Left lung (tissue), 10 donors: Measurements from ENCODE around the gene PLXNB2. TPM values are rescaled to one million over a fixed set of nuclear protein-coding genes. Genes with fewer than 3 reads are reported as not detected.

Experiments used
- ATAC-seq: fragments of 200-7000 bp; cut with Tn5 transposase; one replicate; pipeline ENCODE4 v1.9.1; 2020; ENCODE audit warnings: moderate library complexity
- DNase-seq, 4 donors: peaks; one replicate each; pipeline ENCODE4 v3.0.0-alpha.2; 2013 to 2020
- H3K27ac ChIP-seq, 2 donors: fragments of 200-600 bp; sonication (generic) in 1 of 2; one replicate each; pipeline versions ENCODE4 v1.5.0 to v1.8.0; 2020 to 2021
- H3K27me3 ChIP-seq, 2 donors: fragments of 200-600 bp; sonication (generic) in 1 of 2; one replicate each; pipeline versions ENCODE4 v1.5.0 to v1.8.0; 2020 to 2021
- H3K36me3 ChIP-seq, 2 donors: fragments of 200-600 bp; sonication (generic) in 1 of 2; one replicate each; pipeline versions ENCODE4 v1.5.0 to v1.8.0; 2020 to 2021
- H3K4me1 ChIP-seq, 2 donors: fragments of 200-600 bp; one replicate each; pipeline ENCODE4 v1.8.0; 2021
- H3K4me3 ChIP-seq, 2 donors: fragments of 200-600 bp; sonication (generic) in 1 of 2; one replicate each; pipeline versions ENCODE4 v1.5.0 to v1.8.0; 2020 to 2021; ENCODE audit warnings: mild to moderate bottlenecking in 1 of 2
- H3K9me3 ChIP-seq, 2 donors: fragments of 200-600 bp; sonication (generic) in 1 of 2; one replicate each; pipeline versions ENCODE4 v1.5.0 to v1.8.0; 2020 to 2021
- intact Hi-C, 2 donors: fragments of 100-400 bp; cut with DNase I; formaldehyde crosslinking; loops; one replicate each; pipeline versions ENCODE4 v1.11.2 to v1.14.2; 2022
- polyA plus RNA-seq, 6 donors: library from polyadenylated mRNA; unstranded; fragments of 120-200 nt; gene quantifications; one replicate each; pipeline ENCODE4 v1.2.1, GENCODE V29; 2013; ENCODE audit not compliant: insufficient read length in 6 of 6
- total RNA-seq, 2 donors: library from RNA; stranded (reverse); fragmentation: NEBNext Ultra II Directional; extraction: Animal tissue kit (Norgen Biotek cat#: 25700); gene quantifications; one replicate each; pipeline ENCODE4 v1.2.1, GENCODE V29; 2021
- TF ChIP-seq, protein P1 (sequence below), 2 donors: fragments of 200-600 bp; sonication (generic) in 1 of 2; IDR thresholded peaks; one replicate each; pipeline versions ENCODE4 v1.5.0 to v1.8.0; 2021; ENCODE audit warnings: antibody characterized with exemption in 2 of 2
- donor health status: DM: no; HTN: yes; CAD: no.
- donor health status: DM: no; HTN: no; CAD: no.

PLXNB2 gene
- total and polyA plus RNA-seq, 8 donors: 116 to 391 (median 145) TPM

DNA sequence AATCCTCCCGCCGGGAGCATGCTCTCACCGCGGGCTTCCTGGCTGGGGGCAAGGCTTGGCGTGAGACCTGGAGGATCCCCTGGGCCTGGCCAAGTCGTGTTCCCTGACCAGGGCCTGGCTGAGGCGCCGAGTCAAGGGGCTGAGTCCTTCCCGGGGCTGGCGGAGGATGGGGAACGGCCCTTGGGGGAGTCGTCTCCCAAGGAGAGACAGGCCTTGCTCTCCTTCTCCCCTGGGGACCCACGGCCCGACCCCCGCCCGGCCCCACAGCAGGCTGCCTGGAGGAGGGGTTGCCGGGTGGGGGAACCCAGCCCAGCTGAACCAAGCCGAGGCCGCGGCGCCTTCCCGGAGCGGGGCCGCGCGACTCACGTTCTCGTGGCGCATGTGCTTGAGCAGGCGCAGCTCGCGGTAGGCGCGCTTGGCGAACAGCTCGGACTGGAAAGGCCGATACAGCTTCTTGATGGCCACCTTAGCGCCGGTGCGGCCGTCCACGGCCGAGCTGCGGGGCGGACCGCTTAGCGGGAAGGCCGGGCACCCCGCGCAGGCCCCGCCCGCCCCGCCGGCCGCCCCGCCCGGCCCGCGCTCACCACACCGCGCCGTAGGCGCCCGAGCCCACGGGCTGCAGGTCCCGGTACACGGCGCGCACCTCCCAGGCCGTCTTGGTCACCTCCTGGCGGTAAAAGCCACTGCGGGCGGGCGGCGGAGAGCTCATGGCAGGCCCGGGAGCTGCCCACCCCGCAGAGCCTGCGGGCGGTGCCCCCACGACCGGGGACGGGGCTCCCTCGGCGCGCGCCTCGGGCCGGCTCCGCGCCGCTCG, 46.4 kb downstream of the PLXNB2 start:
- DNase-seq (peak in 1 of 4 donors; percentile 62), ATAC-seq (peak; percentile 46)
- H3K27me3 ChIP-seq: peaks cover 0 to 51% of the 10 kb centered on the region in 2 donors

DNA sequence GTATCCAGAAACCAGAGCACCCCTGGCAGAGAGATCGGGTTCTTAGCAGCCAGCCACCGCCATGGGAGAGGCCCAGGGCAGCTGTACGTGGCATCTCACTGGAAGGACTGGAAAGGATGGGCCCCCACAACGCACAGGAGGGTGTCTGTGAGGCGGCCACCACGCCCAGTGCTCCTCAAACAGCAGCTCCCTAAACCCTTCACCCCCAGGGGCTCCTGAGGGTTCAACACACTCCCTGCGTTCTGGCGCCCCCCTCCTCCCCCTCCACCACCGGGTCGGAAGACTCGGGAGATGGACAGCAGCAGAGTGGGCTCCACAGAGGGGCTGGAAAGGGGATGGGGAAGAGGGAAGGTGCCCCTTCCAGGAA, 47.0 kb downstream of the PLXNB2 start:
- TF ChIP-seq, protein P1, sequence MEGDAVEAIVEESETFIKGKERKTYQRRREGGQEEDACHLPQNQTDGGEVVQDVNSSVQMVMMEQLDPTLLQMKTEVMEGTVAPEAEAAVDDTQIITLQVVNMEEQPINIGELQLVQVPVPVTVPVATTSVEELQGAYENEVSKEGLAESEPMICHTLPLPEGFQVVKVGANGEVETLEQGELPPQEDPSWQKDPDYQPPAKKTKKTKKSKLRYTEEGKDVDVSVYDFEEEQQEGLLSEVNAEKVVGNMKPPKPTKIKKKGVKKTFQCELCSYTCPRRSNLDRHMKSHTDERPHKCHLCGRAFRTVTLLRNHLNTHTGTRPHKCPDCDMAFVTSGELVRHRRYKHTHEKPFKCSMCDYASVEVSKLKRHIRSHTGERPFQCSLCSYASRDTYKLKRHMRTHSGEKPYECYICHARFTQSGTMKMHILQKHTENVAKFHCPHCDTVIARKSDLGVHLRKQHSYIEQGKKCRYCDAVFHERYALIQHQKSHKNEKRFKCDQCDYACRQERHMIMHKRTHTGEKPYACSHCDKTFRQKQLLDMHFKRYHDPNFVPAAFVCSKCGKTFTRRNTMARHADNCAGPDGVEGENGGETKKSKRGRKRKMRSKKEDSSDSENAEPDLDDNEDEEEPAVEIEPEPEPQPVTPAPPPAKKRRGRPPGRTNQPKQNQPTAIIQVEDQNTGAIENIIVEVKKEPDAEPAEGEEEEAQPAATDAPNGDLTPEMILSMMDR (IDR thresholded peaks at IDR 0.05): no peak

More for the DNA sequence above, 46.4 kb downstream of the PLXNB2 start:
- TF ChIP-seq, protein P1 (IDR thresholded peaks at IDR 0.05): no peak
- Histone ChIP-seq H3K27ac (no peak overlapping the region), H3K4me1 (peaks cover 0 to 26% of the 10 kb centered on the region in 2 donors), H3K9me3 (no peaks in the 10 kb centered on the region), H3K4me3 (peak overlapping the region; percentile 47 to 53), H3K36me3 (peaks cover 0 to 4% of the 10 kb centered on the region in 2 donors)
- intact Hi-C loops: no loop called here

DNA sequence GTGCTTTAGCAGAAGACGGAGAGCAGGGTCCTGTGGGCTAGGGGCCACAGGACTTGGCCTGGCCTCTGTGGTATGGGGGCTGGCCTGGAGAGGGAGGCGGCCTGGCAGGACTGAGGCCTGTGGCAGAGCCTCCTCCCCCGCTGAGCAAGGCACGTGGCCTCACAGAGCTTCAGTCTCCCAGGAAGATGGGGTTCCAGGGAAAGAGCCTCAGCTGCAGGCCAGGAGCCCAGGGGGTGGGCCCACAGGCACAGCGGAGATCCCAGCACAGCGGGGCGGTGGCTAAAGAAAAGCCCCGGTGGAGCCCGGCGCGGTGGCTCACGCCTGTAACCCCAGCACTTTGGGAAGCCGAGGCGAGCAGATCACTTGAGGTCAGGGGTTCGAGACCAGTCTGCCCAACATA, 48.1 kb downstream of the PLXNB2 start:
- Histone ChIP-seq H3K4me1 (peaks cover 0 to 26% of the 10 kb centered on the region in 2 donors), H3K36me3 (peaks cover 0 to under 1% of the 10 kb centered on the region in 2 donors), H3K9me3 (no peaks in the 10 kb centered on the region), H3K27me3 (peaks cover 0 to 49% of the 10 kb centered on the region in 2 donors), H3K27ac (no peak overlapping the region), H3K4me3 (no peak overlapping the region)
- no peak for DNase-seq
- TF ChIP-seq, protein P1 (IDR thresholded peaks at IDR 0.05): no peak
- intact Hi-C loops: loop anchor here in 1 of 2 donors (5.0 kb wide), 1 partner anchor 78 kb away; no protein-coding TSS in a partner anchor
- ATAC-seq: no peak

More for the DNA sequence above, 47.0 kb downstream of the PLXNB2 start:
- no peak for ATAC-seq
- no peaks in the 10 kb centered on the region for H3K9me3 ChIP-seq
- DNase-seq: no peak
- peak overlapping the region; percentile 47 to 53 for H3K4me3 ChIP-seq
- H3K4me1 ChIP-seq: peaks cover 0 to 26% of the 10 kb centered on the region in 2 donors
- H3K27me3 ChIP-seq: peaks cover 0 to 49% of the 10 kb centered on the region in 2 donors
- H3K36me3 ChIP-seq: peaks cover 0 to 4% of the 10 kb centered on the region in 2 donors
- no peak overlapping the region for H3K27ac ChIP-seq
- intact Hi-C loops: no loop called here

DNA sequence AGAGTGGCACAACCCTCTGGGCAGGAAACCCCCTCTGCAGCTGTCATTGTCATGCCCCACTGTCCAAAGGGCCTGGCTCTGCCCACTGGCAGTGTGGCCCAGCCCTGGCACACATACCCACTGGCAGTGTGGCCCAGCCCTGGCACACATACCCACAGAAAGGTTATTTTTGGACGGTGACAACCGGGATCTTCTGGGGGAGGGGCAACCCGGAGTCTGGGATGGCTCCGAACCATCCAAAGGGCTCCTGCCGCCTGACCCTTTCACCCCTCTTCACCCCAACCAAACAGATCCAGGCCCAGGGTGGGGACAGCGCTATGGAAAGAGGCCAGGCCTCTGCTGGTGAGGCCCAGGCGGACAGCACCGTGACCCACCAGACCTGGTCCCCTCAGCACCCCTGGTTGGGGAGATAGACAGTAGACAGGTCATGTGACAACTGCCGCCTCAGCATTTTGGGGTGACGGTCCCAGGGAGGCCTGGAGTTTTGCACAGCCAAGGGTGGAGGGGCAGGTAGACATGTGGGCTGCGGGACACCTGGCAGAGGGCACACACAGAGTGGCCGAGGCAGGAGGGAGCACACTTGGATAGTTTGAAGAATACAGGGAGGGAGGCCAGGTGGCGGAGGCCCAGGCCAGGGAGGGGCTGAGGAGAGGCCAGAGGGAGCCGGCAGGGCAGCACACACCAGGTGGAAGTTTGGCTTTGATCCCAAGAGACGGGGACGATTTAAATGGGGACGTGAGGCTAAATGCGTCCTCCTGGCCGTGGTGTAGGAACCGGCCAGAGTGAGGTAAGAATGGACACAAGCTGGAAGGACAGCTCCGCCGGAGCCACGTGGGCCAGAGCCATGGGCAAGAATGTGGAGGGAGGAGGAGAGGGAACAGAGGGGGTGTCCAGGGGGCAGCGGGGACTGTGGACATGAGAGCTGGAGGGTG, 48.8 kb downstream of the PLXNB2 start:
- intact Hi-C loops: loop anchor here in 1 of 2 donors (5.0 kb wide), 1 partner anchor 79 kb away; no protein-coding TSS in a partner anchor
- ATAC-seq (no peak), DNase-seq (no peak)
- H3K27me3 ChIP-seq: peaks cover 0 to 49% of the 10 kb centered on the region in 2 donors
- H3K4me3 ChIP-seq: no peak overlapping the region
- no peaks in the 10 kb centered on the region for H3K36me3 ChIP-seq
- TF ChIP-seq, protein P1 (IDR thresholded peaks at IDR 0.05): no peak
- peaks cover 0 to 26% of the 10 kb centered on the region in 2 donors for H3K4me1 ChIP-seq
- no peak overlapping the region for H3K27ac ChIP-seq
- no peaks in the 10 kb centered on the region for H3K9me3 ChIP-seq
